Tibial nerve (tissue), 4 donors: ENCODE measurements around the gene INTS3. TPM values are rescaled to one million over a fixed set of nuclear protein-coding genes. Genes with fewer than 3 reads are reported as not detected.
"Not testable (repeated sequence)": the region's sequence is repeated elsewhere in the genome, so short reads cannot be mapped to it uniquely, and the experiment has no call there.

ENCODE experiments used
- DNase-seq, 2 donors: peaks; one replicate each; pipeline ENCODE4 v3.0.0-alpha.2; 2019; ENCODE audit warnings: low spot score in 2 of 2
- H3K27ac ChIP-seq, 4 donors: fragments of 200-600 bp; sonication (generic) in 3 of 4; one replicate each; pipeline ENCODE4 v1.5.1; 2017 to 2019; ENCODE audit warnings: mild to moderate bottlenecking in 1 of 4
- H3K27me3 ChIP-seq, 2 donors: fragments of 200-600 bp; sonication (generic) in 1 of 2; one replicate each; pipeline versions ENCODE4 v1.5.1 to v1.6.0; 2017 to 2019
- H3K36me3 ChIP-seq, 3 donors: fragments of 200-600 bp; sonication (generic); one replicate each; pipeline ENCODE4 v1.5.1; 2018 to 2019
- H3K4me1 ChIP-seq, 4 donors: fragments of 200-600 bp; sonication (generic) in 3 of 4; one replicate each; pipeline ENCODE4 v1.5.1; 2017 to 2019
- H3K4me3 ChIP-seq, 4 donors: fragments of 200-600 bp; sonication (generic) in 3 of 4; one replicate each; pipeline ENCODE4 v1.5.1; 2017 to 2019; ENCODE audit warnings: mild to moderate bottlenecking in 1 of 4, moderate library complexity in 1 of 4
- H3K9me3 ChIP-seq, 4 donors: fragments of 200-600 bp; sonication (generic) in 3 of 4; one replicate each; pipeline ENCODE4 v1.5.1; 2017 to 2019
- EP300 ChIP-seq, 2 donors: sonication (generic); formaldehyde crosslinking; IDR thresholded peaks; one replicate each; pipeline ENCODE4 v1.6.1; 2017; ENCODE audit warnings: antibody characterized with exemption in 2 of 2, mild to moderate bottlenecking in 1 of 2
- POLR2A ChIP-seq, 2 donors: fragments of 450-650 bp; IDR thresholded peaks; one replicate each; pipeline ENCODE4 v1.6.1; 2017; ENCODE audit warnings: antibody characterized with exemption in 2 of 2, mild to moderate bottlenecking in 2 of 2, moderate library complexity in 2 of 2
- WGBS, 2 donors: methylation state at CpG; one replicate each; pipeline ENCODE4 v1.1.5; 2018; 5-methylcytosine and 5-hydroxymethylcytosine counted together
- total RNA-seq, 4 donors: library from RNA; depleted of rRNA; stranded (reverse); fragments of >200 nt; gene quantifications; one replicate each; pipeline ENCODE4 v1.1.0, GENCODE V29; 2016
- TF ChIP-seq, protein P1 (sequence below), 5 experiments: fragments of 200-600 bp in 3 of 5; fragments of 450-650 bp in 2 of 5; sonication (generic) in 3 of 5; IDR thresholded peaks; one replicate each; pipeline ENCODE4 v1.5.1; 2016 to 2019; ENCODE audit warnings: antibody characterized with exemption in 5 of 5, mild to moderate bottlenecking in 3 of 5, moderate library complexity in 2 of 5

INTS3 gene
- total RNA-seq, 4 donors from 2014 or later = 66.6 to 79.5 (median 71.3) TPM

GRCh38 chr1:153778051-153778823 lies 50.4 kb downstream of the INTS3 start:
- DNase-seq = no peak
- H3K27ac ChIP-seq = peak overlapping the region in 1 of 4 donors; percentile 89
- no peak overlapping the region for H3K4me3 ChIP-seq
- peaks cover 0 to 25% (median 0%) of the 10 kb centered on the region in 3 donors for H3K36me3 ChIP-seq
- H3K9me3 ChIP-seq = no peaks in the 10 kb centered on the region
- no peaks in the 10 kb centered on the region for H3K27me3 ChIP-seq
- 89% methylated on average over 21 to 22 of the region's 22 CpGs for WGBS, 2 donors
- peaks cover 0 to 48% (median 31%) of the 10 kb centered on the region in 4 donors for H3K4me1 ChIP-seq
- TF ChIP-seq, protein P1, sequence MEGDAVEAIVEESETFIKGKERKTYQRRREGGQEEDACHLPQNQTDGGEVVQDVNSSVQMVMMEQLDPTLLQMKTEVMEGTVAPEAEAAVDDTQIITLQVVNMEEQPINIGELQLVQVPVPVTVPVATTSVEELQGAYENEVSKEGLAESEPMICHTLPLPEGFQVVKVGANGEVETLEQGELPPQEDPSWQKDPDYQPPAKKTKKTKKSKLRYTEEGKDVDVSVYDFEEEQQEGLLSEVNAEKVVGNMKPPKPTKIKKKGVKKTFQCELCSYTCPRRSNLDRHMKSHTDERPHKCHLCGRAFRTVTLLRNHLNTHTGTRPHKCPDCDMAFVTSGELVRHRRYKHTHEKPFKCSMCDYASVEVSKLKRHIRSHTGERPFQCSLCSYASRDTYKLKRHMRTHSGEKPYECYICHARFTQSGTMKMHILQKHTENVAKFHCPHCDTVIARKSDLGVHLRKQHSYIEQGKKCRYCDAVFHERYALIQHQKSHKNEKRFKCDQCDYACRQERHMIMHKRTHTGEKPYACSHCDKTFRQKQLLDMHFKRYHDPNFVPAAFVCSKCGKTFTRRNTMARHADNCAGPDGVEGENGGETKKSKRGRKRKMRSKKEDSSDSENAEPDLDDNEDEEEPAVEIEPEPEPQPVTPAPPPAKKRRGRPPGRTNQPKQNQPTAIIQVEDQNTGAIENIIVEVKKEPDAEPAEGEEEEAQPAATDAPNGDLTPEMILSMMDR (IDR thresholded peaks at IDR 0.05) = no peak
- TF ChIP-seq EP300 (IDR thresholded peaks at IDR 0.05) (no peak), POLR2A (IDR thresholded peaks at IDR 0.05) (no peak)

- TF ChIP-seq POLR2A (IDR thresholded peaks at IDR 0.05) (no peak), EP300 (IDR thresholded peaks at IDR 0.05) (no peak)
- TF ChIP-seq, protein P1 (IDR thresholded peaks at IDR 0.05) = no peak
- 91% methylated on average over 18 of the region's 18 CpGs for whole genome bisulfite sequencing, 2 donors
- H3K27ac ChIP-seq = no peak overlapping the region
- H3K36me3 ChIP-seq = peaks cover 0 to 21% (median 0%) of the 10 kb centered on the region in 3 donors
- DNase-seq = no peak
- no peak overlapping the region for H3K4me3 ChIP-seq
- no peaks in the 10 kb centered on the region for H3K27me3 ChIP-seq
- no peaks in the 10 kb centered on the region for H3K9me3 ChIP-seq
- H3K4me1 ChIP-seq = peaks cover 0 to 45% (median 31%) of the 10 kb centered on the region in 4 donors
Measured at GRCh38 chr1:153778824-153779519, 51.1 kb downstream of the INTS3 start.

GRCh38 chr1:153779781-153780541 lies 52.1 kb downstream of the INTS3 start:
- no peak overlapping the region for H3K4me3 ChIP-seq
- peaks cover 0 to 39% (median 23%) of the 10 kb centered on the region in 4 donors for H3K4me1 ChIP-seq
- TF ChIP-seq EP300 (IDR thresholded peaks at IDR 0.05) (no peak), POLR2A (IDR thresholded peaks at IDR 0.05) (no peak)
- TF ChIP-seq, protein P1 (IDR thresholded peaks at IDR 0.05) = no peak
- no peaks in the 10 kb centered on the region for H3K27me3 ChIP-seq
- peaks cover 0 to 21% (median 0%) of the 10 kb centered on the region in 3 donors for H3K36me3 ChIP-seq
- WGBS, 2 donors = 66 to 75% methylated on average over 15 to 16 of the region's 17 CpGs
- DNase-seq = no peak
- peak overlapping the region in 1 of 4 donors; percentile 4 for H3K27ac ChIP-seq
- no peaks in the 10 kb centered on the region for H3K9me3 ChIP-seq

GRCh38 chr1:153780551-153780950 lies 52.7 kb downstream of the INTS3 start:
- Histone ChIP-seq H3K4me3 (no peak overlapping the region), H3K36me3 (peaks cover 0 to 21% (median 0%) of the 10 kb centered on the region in 3 donors), H3K27me3 (no peaks in the 10 kb centered on the region), H3K9me3 (no peaks in the 10 kb centered on the region), H3K27ac (no peak overlapping the region), H3K4me1 (peaks cover 0 to 38% (median 21%) of the 10 kb centered on the region in 4 donors)
- 75% methylated on average over 4 of the region's 4 CpGs for WGBS, 2 donors
- no peak for DNase-seq
- TF ChIP-seq POLR2A (IDR thresholded peaks at IDR 0.05) = no peak
- no peak for TF ChIP-seq EP300 (IDR thresholded peaks at IDR 0.05)
- TF ChIP-seq, protein P1 (IDR thresholded peaks at IDR 0.05) = no peak

DNA sequence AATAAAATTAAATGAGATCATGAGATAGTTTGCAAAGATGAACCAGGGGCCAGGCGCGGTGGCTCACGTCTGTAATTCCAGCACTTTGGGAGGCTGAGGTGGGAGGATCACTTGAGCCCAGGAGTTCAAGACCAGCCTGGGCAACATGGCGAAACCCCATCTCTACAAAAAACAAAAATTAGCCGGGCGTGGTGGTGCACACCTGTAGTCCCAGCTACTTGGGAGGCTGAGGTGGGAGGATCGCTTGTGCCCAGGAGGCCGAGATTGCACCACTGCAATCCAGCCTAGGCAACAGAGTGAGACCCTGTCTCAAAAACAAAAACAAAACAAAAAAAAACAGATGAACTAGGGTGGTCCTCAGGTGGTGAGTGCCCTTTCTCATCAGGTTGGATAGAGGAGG lies 54.8 kb downstream of the INTS3 start:
- H3K4me1 ChIP-seq = peaks cover 0 to 18% (median 3%) of the 10 kb centered on the region in 4 donors
- H3K36me3 ChIP-seq = peaks cover 0 to 20% (median 0%) of the 10 kb centered on the region in 3 donors
- 91 to 92% methylated on average over 8 of the region's 8 CpGs for WGBS, 2 donors
- peak overlapping the region; percentile 89 to 97 (median 94) for H3K27ac ChIP-seq
- not testable (repeated sequence) for H3K27me3 ChIP-seq, DNase-seq, H3K9me3 ChIP-seq
- peak overlapping the region in 3 of 4 donors; percentile 62 to 77 (median 66) for H3K4me3 ChIP-seq
